Stimulated activated naive CD8-positive, alpha-beta T cell treated with anti-CD3 and anti-CD28 coated beads, Interleukin-15, Interleukin-2, amounts not matched to agents 100 ng/mL and 50 ng/mL, for 24 hours (primary cell): ENCODE measurements around the gene ZNF230.
A peak's percentile ranks its signal among the peaks of the same experiment; 100 is the strongest.

Experiments
- H3K27ac Mint-ChIP-seq: one replicate; pipeline ENCODE4 v1.8.0; 2021; ENCODE audit warnings: mild to moderate bottlenecking, mixed read lengths
- H3K27me3 Mint-ChIP-seq: one replicate; pipeline ENCODE4 v1.8.0; 2021; ENCODE audit warnings: mixed read lengths
- H3K36me3 Mint-ChIP-seq: one replicate; pipeline ENCODE4 v1.8.0; 2021; ENCODE audit warnings: low read depth, mixed read lengths
- H3K4me1 Mint-ChIP-seq: one replicate; pipeline ENCODE4 v1.8.0; 2021; ENCODE audit warnings: low read depth, mixed read lengths
- H3K4me3 Mint-ChIP-seq: one replicate; pipeline ENCODE4 v1.8.0; 2021; ENCODE audit warnings: mild to moderate bottlenecking, mixed read lengths
- H3K9me3 Mint-ChIP-seq: one replicate; pipeline ENCODE4 v1.8.0; 2021; ENCODE audit warnings: mixed read lengths

Gene ZNF230

GRCh38 chr19:44010468-44010867 is 7.7 kb downstream of the ZNF230 start:
- Mint-ChIP-seq H3K4me3 (no peak overlapping the region), H3K27ac (no peak overlapping the region), H3K27me3 (no peaks in the 10 kb centered on the region), H3K9me3 (peaks cover 77% of the 10 kb centered on the region), H3K36me3 (peaks cover 76% of the 10 kb centered on the region), H3K4me1 (peaks cover 4% of the 10 kb centered on the region)

- peaks cover 46% of the 10 kb centered on the region for H3K9me3 Mint-ChIP-seq
- H3K4me3 Mint-ChIP-seq: no peak overlapping the region
- H3K4me1 Mint-ChIP-seq: peaks cover under 1% of the 10 kb centered on the region
- no peak overlapping the region for H3K27ac Mint-ChIP-seq
- peaks cover 18% of the 10 kb centered on the region for H3K27me3 Mint-ChIP-seq
- peaks cover 7% of the 10 kb centered on the region for H3K36me3 Mint-ChIP-seq
Observed at GRCh38 chr19:44019498-44019897, 16.7 kb downstream of the ZNF230 start.

GRCh38 chr19:44021221-44021620 is 18.5 kb downstream of the ZNF230 start:
- Mint-ChIP-seq H3K4me3 (no peak overlapping the region), H3K27me3 (peaks cover 18% of the 10 kb centered on the region), H3K4me1 (peaks cover 18% of the 10 kb centered on the region), H3K27ac (no peak overlapping the region), H3K9me3 (peaks cover 39% of the 10 kb centered on the region), H3K36me3 (peaks cover 15% of the 10 kb centered on the region)

GRCh38 chr19:44024900-44025216 is 22.1 kb downstream of the ZNF230 start:
- peaks cover 34% of the 10 kb centered on the region for H3K9me3 Mint-ChIP-seq
- H3K4me1 Mint-ChIP-seq: peaks cover 21% of the 10 kb centered on the region
- peak overlapping the region; percentile 93 for H3K4me3 Mint-ChIP-seq
- H3K27ac Mint-ChIP-seq: peak overlapping the region; percentile 81
- peaks cover 48% of the 10 kb centered on the region for H3K36me3 Mint-ChIP-seq
- peaks cover 12% of the 10 kb centered on the region for H3K27me3 Mint-ChIP-seq

- peaks cover 54% of the 10 kb centered on the region for H3K36me3 Mint-ChIP-seq
- H3K27ac Mint-ChIP-seq: peak within 1 kb of the TSS; percentile 81
- H3K27me3 Mint-ChIP-seq: peaks cover 7% of the 10 kb centered on the region
- peaks cover 21% of the 10 kb centered on the region for H3K4me1 Mint-ChIP-seq
- peaks cover 31% of the 10 kb centered on the region for H3K9me3 Mint-ChIP-seq
- H3K4me3 Mint-ChIP-seq: peak within 1 kb of the TSS; percentile 93
Observed at GRCh38 chr19:44025217-44025936, 22.6 kb downstream of the ZNF230 start, which contains the start of gene ZNF222. ZNF222 (plus strand) TSS chr19:44025379; CDS start chr19:44025437, 58 bp downstream.

- no peak overlapping the region for H3K27ac Mint-ChIP-seq
- H3K27me3 Mint-ChIP-seq: peaks cover 4% of the 10 kb centered on the region
- H3K4me3 Mint-ChIP-seq: peak overlapping the region; percentile 15
- H3K4me1 Mint-ChIP-seq: peaks cover 21% of the 10 kb centered on the region
- H3K9me3 Mint-ChIP-seq: peaks cover 35% of the 10 kb centered on the region
- peaks cover 66% of the 10 kb centered on the region for H3K36me3 Mint-ChIP-seq
Observed at GRCh38 chr19:44026622-44027021, 23.9 kb downstream of the ZNF230 start.

GRCh38 chr19:44032001-44032610 is 29.3 kb downstream of the ZNF230 start:
- Mint-ChIP-seq H3K4me3 (no peak overlapping the region), H3K4me1 (no peaks in the 10 kb centered on the region), H3K36me3 (peaks cover 75% of the 10 kb centered on the region), H3K27me3 (no peaks in the 10 kb centered on the region), H3K9me3 (peaks cover 64% of the 10 kb centered on the region), H3K27ac (no peak overlapping the region)

GRCh38 chr19:44042147-44042546 is 39.4 kb downstream of the ZNF230 start:
- Mint-ChIP-seq H3K27ac (no peak overlapping the region), H3K36me3 (peaks cover 8% of the 10 kb centered on the region), H3K4me3 (no peak overlapping the region), H3K9me3 (peaks cover 44% of the 10 kb centered on the region), H3K4me1 (no peaks in the 10 kb centered on the region), H3K27me3 (peaks cover 23% of the 10 kb centered on the region)

GRCh38 chr19:44050740-44051649 is 48.2 kb downstream of the ZNF230 start:
- peak overlapping the region; percentile 87 for H3K4me3 Mint-ChIP-seq
- H3K9me3 Mint-ChIP-seq: peaks cover 49% of the 10 kb centered on the region
- H3K4me1 Mint-ChIP-seq: peaks cover 29% of the 10 kb centered on the region
- peak overlapping the region; percentile 78 for H3K27ac Mint-ChIP-seq
- peaks cover 31% of the 10 kb centered on the region for H3K36me3 Mint-ChIP-seq
- peaks cover 24% of the 10 kb centered on the region for H3K27me3 Mint-ChIP-seq

GRCh38 chr19:44051650-44052402 is 49.1 kb downstream of the ZNF230 start, which contains the start of gene ZNF223:
ZNF223 (plus strand) TSS chr19:44052036; CDS start chr19:44055177, 3,141 bp downstream.
- H3K4me1 Mint-ChIP-seq: peaks cover 29% of the 10 kb centered on the region
- peak within 1 kb of the TSS; percentile 78 for H3K27ac Mint-ChIP-seq
- H3K4me3 Mint-ChIP-seq: peak within 1 kb of the TSS; percentile 87
- H3K27me3 Mint-ChIP-seq: peaks cover 21% of the 10 kb centered on the region
- peaks cover 35% of the 10 kb centered on the region for H3K36me3 Mint-ChIP-seq
- peaks cover 49% of the 10 kb centered on the region for H3K9me3 Mint-ChIP-seq

- H3K4me1 Mint-ChIP-seq: peaks cover 23% of the 10 kb centered on the region
- H3K27me3 Mint-ChIP-seq: peaks cover 1% of the 10 kb centered on the region
- H3K9me3 Mint-ChIP-seq: peaks cover 40% of the 10 kb centered on the region
- no peak overlapping the region for H3K4me3 Mint-ChIP-seq
- no peak overlapping the region for H3K27ac Mint-ChIP-seq
- H3K36me3 Mint-ChIP-seq: peaks cover 66% of the 10 kb centered on the region
Observed at GRCh38 chr19:44055870-44056269, 53.1 kb downstream of the ZNF230 start.

GRCh38 chr19:44059229-44059628 is 56.5 kb downstream of the ZNF230 start:
- no peaks in the 10 kb centered on the region for H3K4me1 Mint-ChIP-seq
- H3K4me3 Mint-ChIP-seq: no peak overlapping the region
- peaks cover 42% of the 10 kb centered on the region for H3K9me3 Mint-ChIP-seq
- peaks cover 84% of the 10 kb centered on the region for H3K36me3 Mint-ChIP-seq
- no peak overlapping the region for H3K27ac Mint-ChIP-seq
- H3K27me3 Mint-ChIP-seq: no peaks in the 10 kb centered on the region

- no peak overlapping the region for H3K27ac Mint-ChIP-seq
- peaks cover 32% of the 10 kb centered on the region for H3K9me3 Mint-ChIP-seq
- no peaks in the 10 kb centered on the region for H3K27me3 Mint-ChIP-seq
- peaks cover 81% of the 10 kb centered on the region for H3K36me3 Mint-ChIP-seq
- H3K4me1 Mint-ChIP-seq: no peaks in the 10 kb centered on the region
- no peak overlapping the region for H3K4me3 Mint-ChIP-seq
Observed at GRCh38 chr19:44061038-44061437, 58.3 kb downstream of the ZNF230 start.
